B cell (primary cell): Measurements from ENCODE around the gene SLC39A3. TPM values are rescaled to one million over a fixed set of nuclear protein-coding genes. Genes with fewer than 3 reads are reported as not detected.

ENCODE experiments used
- ATAC-seq: fragments of 200-7000 bp; cut with Tn5 transposase; one replicate; pipeline ENCODE4 v1.10.0; 2021; ENCODE audit warnings: low read depth, mild to moderate bottlenecking, moderate number of reproducible peaks, moderate library complexity
- CTCF ChIA-PET: fragments of 350-600 bp; sonication (Branson Sonifier 250); formaldehyde crosslinking; loops from one replicate; lab custom pipeline; 2021; ENCODE audit warnings: antibody characterized with exemption, inconsistent platforms; lab: Charles Lee
- POLR2A ChIA-PET: fragments of 350-600 bp; sonication (Branson Sonifier 250); formaldehyde crosslinking; loops from one replicate; lab custom pipeline; 2021; ENCODE audit warnings: antibody characterized with exemption; lab: Charles Lee
- DNase-seq: peaks from one replicate; pipeline ENCODE4 v3.0.0; 2013
- H2AFZ ChIP-seq: 2 replicates; pipeline ENCODE4 v1.6.1; 2012; ENCODE audit warnings: mild to moderate bottlenecking, low read depth, low read length; ENCODE audit not compliant: insufficient read depth, poor library complexity, severe bottlenecking
- H3K27ac ChIP-seq, 2 donors: 1 replicate in 1 of 2; 2 replicates in 1 of 2; pipeline ENCODE4 v1.5.1; 2012 to 2013; ENCODE audit warnings: low read length in 2 of 2, mild to moderate bottlenecking in 2 of 2, moderate library complexity in 1 of 2
- H3K27me3 ChIP-seq, 4 experiments: fragments of 200-600 bp in 1 of 4; sonication (generic) in 1 of 4; replicated peaks in 1 of 4; 1 replicate in 2 of 4; 2 replicates in 2 of 4; pipeline versions ENCODE4 v1.6.1 to v1.7.0; 2013 to 2016; ENCODE audit warnings: low read length in 3 of 4, mild to moderate bottlenecking in 2 of 4, mixed read lengths in 1 of 4, moderate library complexity in 1 of 4; ENCODE audit not compliant: insufficient read depth in 4 of 4, control insufficient read depth in 3 of 4; ENCODE audit errors: control extremely low read depth in 1 of 4
- H3K36me3 ChIP-seq, 2 experiments: replicated peaks in 1 of 2; 1 replicate in 1 of 2; 2 replicates in 1 of 2; pipeline versions ENCODE4 v1.6.1 to v1.7.1; 2013; ENCODE audit warnings: low read length in 1 of 2; ENCODE audit not compliant: insufficient read depth in 2 of 2, control insufficient read depth in 1 of 2; ENCODE audit errors: control extremely low read depth in 1 of 2, extremely low read depth in 1 of 2
- H3K4me1 ChIP-seq, 2 donors: fragments of 200-600 bp in 1 of 2; sonication (generic) in 1 of 2; 1 replicate in 1 of 2; 2 replicates in 1 of 2; pipeline versions ENCODE4 v1.5.1 to v1.6.1; 2013 to 2017; ENCODE audit warnings: low read length in 2 of 2; ENCODE audit not compliant: control insufficient read depth in 2 of 2, insufficient read depth in 2 of 2
- H3K4me2 ChIP-seq: replicated peaks from 2 replicates; pipeline ENCODE3; 2012; ENCODE audit warnings: mild to moderate bottlenecking, low read depth, low read length; ENCODE audit not compliant: poor library complexity, severe bottlenecking
- H3K4me3 ChIP-seq, 5 experiments: fragments of 200-600 bp in 1 of 5; sonication (generic) in 1 of 5; 1 replicate in 3 of 5; 2 replicates in 2 of 5; pipeline versions ENCODE4 v1.5.1 to v1.7.0; 2011 to 2016; ENCODE audit warnings: low read length in 4 of 5, mild to moderate bottlenecking in 4 of 5, low read depth in 2 of 5, control low read depth in 1 of 5, moderate library complexity in 1 of 5; ENCODE audit not compliant: insufficient read depth in 1 of 5; ENCODE audit errors: control extremely low read depth in 1 of 5, extremely low read depth in 1 of 5
- H3K79me2 ChIP-seq: fragments of 200-600 bp; sonication (generic); one replicate; pipeline ENCODE4 v1.6.0; 2016; ENCODE audit warnings: low read length; ENCODE audit not compliant: control insufficient read depth, insufficient read depth
- H3K9ac ChIP-seq: fragments of 200-600 bp; sonication (generic); 2 replicates; pipeline ENCODE4 v1.6.1; 2017; ENCODE audit warnings: mild to moderate bottlenecking, low read length, moderate library complexity
- H3K9me3 ChIP-seq, 3 donors: one replicate each; pipeline versions ENCODE4 v1.6.1 to v1.7.1; 2013; ENCODE audit warnings: low read length in 2 of 3; ENCODE audit not compliant: control insufficient read depth in 2 of 3, insufficient read depth in 1 of 3; ENCODE audit errors: control extremely low read depth in 1 of 3
- H4K20me1 ChIP-seq: 2 replicates; pipeline ENCODE4 v1.6.0; 2012; ENCODE audit warnings: mild to moderate bottlenecking, low read length; ENCODE audit not compliant: insufficient read depth, control insufficient read depth, poor library complexity, severe bottlenecking
- H3K27ac Mint-ChIP-seq: one replicate; pipeline ENCODE4 v1.8.0; 2021; ENCODE audit warnings: mixed read lengths
- H3K27me3 Mint-ChIP-seq: one replicate; pipeline ENCODE4 v1.8.0; 2021; ENCODE audit warnings: mixed read lengths
- H3K4me1 Mint-ChIP-seq: one replicate; pipeline ENCODE4 v1.8.0; 2021; ENCODE audit warnings: mixed read lengths
- H3K4me3 Mint-ChIP-seq: one replicate; pipeline ENCODE4 v1.8.0; 2021; ENCODE audit warnings: mixed read lengths
- H3K9me3 Mint-ChIP-seq: one replicate; pipeline ENCODE4 v1.8.0; 2022; ENCODE audit warnings: mixed read lengths; ENCODE audit not compliant: insufficient read depth
- CTCF ChIP-seq: fragments of 200-600 bp; IDR thresholded peaks from one replicate; pipeline ENCODE4 v1.8.0; 2022; ENCODE audit warnings: antibody characterized with exemption, mild to moderate bottlenecking
- EZH2 ChIP-seq: IDR thresholded peaks from 2 replicates; pipeline ENCODE4 v1.6.1; 2012; ENCODE audit warnings: borderline replicate concordance, low read depth, mild to moderate bottlenecking, moderate library complexity, low read length; ENCODE audit not compliant: insufficient read depth, poor library complexity, severe bottlenecking
- WGBS: methylation state at CpG from one replicate; pipeline ENCODE4 v1.1.5; 2013; ENCODE audit warnings: missing lambda C conversion rate; ENCODE audit not compliant: insufficient coverage; 5-methylcytosine and 5-hydroxymethylcytosine counted together
- intact Hi-C: fragments of 100-400 bp; cut with micrococcal nuclease; formaldehyde crosslinking; loops from one replicate; pipeline ENCODE4 v1.10.0; 2022
- polyA plus RNA-seq: library from polyadenylated mRNA; depleted of rRNA; stranded (reverse); fragments of >200 nt; gene quantifications from 2 replicates; pipeline ENCODE4 v1.2.3, GENCODE V29; 2012
- total RNA-seq, 2 donors: library from RNA; stranded (reverse); fragments of 120-200 nt in 1 of 2; gene quantifications; 1 replicate in 1 of 2; 2 replicates in 1 of 2; pipeline versions ENCODE4 v1.2.3 to v1.2.4, GENCODE V29; 2013 to 2022

The SLC39A3 gene
- total and polyA plus RNA-seq, 2 donors (not counting 1 experiment from before 2014, with no cell fraction given) = 36.4 to 37.6 TPM

- POLR2A ChIA-PET = no interaction called here
- DNase-seq (no peak), ATAC-seq (no peak)
- no peaks in the 10 kb centered on the region for H3K9me3 Mint-ChIP-seq
- H3K9me3 ChIP-seq = no peaks in the 10 kb centered on the region
- H2AFZ ChIP-seq = no peak overlapping the region
- H3K9ac ChIP-seq = no peak overlapping the region
- no peak overlapping the region for H3K27ac ChIP-seq
- peaks cover 2% of the 10 kb centered on the region for H3K79me2 ChIP-seq
- CTCF ChIA-PET = interaction anchor here (1.3 kb wide), 1 partner anchor 115 kb away, joined by 7 read pairs; no protein-coding TSS in a partner anchor
- WGBS = 94% methylated on average over 23 of the region's 23 CpGs
- no peaks in the 10 kb centered on the region for H3K4me1 Mint-ChIP-seq
- H4K20me1 ChIP-seq = peaks cover 10% of the 10 kb centered on the region
- H3K27me3 ChIP-seq = no peaks in the 10 kb centered on the region
- no peak overlapping the region for H3K4me3 Mint-ChIP-seq
- TF ChIP-seq EZH2 (no peak), CTCF (no peak)
- no peaks in the 10 kb centered on the region for H3K4me1 ChIP-seq
- no peak overlapping the region for H3K27ac Mint-ChIP-seq
- H3K4me3 ChIP-seq = no peak overlapping the region
- no peaks in the 10 kb centered on the region for H3K27me3 Mint-ChIP-seq
- intact Hi-C loops = no loop called here
- H3K4me2 ChIP-seq = no peak overlapping the region
- H3K36me3 ChIP-seq = peaks cover 3 to 64% of the 10 kb centered on the region in 2 experiments
These were observed 23.1 kb upstream of the SLC39A3 start for GRCh38 chr19:2762783-2763496.

- DNase-seq (no peak), ATAC-seq (no peak)
- Histone ChIP-seq H4K20me1 (peaks cover 2% of the 10 kb centered on the region), H3K27me3 (no peaks in the 10 kb centered on the region), H3K4me3 (no peak overlapping the region), H3K79me2 (no peaks in the 10 kb centered on the region), H3K9ac (no peak overlapping the region), H3K9me3 (no peaks in the 10 kb centered on the region), H3K36me3 (peaks cover 3 to 62% of the 10 kb centered on the region in 2 experiments), H3K4me1 (no peaks in the 10 kb centered on the region), H2AFZ (no peak overlapping the region), H3K4me2 (no peak overlapping the region), H3K27ac (no peak overlapping the region)
- 97% methylated on average over 38 of the region's 43 CpGs for WGBS
- intact Hi-C loops = no loop called here
- POLR2A ChIA-PET = no interaction called here
- Mint-ChIP-seq H3K4me3 (no peak overlapping the region), H3K27me3 (no peaks in the 10 kb centered on the region), H3K27ac (no peak overlapping the region), H3K9me3 (no peaks in the 10 kb centered on the region), H3K4me1 (no peaks in the 10 kb centered on the region)
- TF ChIP-seq EZH2 = no peak
- no peak for TF ChIP-seq CTCF
- CTCF ChIA-PET = no interaction called here
These were observed 22.3 kb upstream of the SLC39A3 start for GRCh38 chr19:2761876-2762782.
